Fibroblast of pulmonary artery (primary cell): ENCODE results near the gene MADCAM1.

Experiments
- DNase-seq: peaks from one replicate; pipeline ENCODE4 v3.0.0-alpha.2; 2010; ENCODE audit warnings: low read depth
- H3K4me3 ChIP-seq: replicated peaks from 2 replicates; pipeline ENCODE4 v1.5.1; 2011; ENCODE audit warnings: low read depth, mild to moderate bottlenecking, control low read depth, low read length, moderate library complexity
- TF ChIP-seq, protein P1 (sequence below): IDR thresholded peaks from 2 replicates; pipeline ENCODE4 v1.5.1; 2011; ENCODE audit warnings: mild to moderate bottlenecking, control low read depth, low read length, inconsistent platforms; ENCODE audit errors: missing control alignments

MADCAM1 gene

DNA sequence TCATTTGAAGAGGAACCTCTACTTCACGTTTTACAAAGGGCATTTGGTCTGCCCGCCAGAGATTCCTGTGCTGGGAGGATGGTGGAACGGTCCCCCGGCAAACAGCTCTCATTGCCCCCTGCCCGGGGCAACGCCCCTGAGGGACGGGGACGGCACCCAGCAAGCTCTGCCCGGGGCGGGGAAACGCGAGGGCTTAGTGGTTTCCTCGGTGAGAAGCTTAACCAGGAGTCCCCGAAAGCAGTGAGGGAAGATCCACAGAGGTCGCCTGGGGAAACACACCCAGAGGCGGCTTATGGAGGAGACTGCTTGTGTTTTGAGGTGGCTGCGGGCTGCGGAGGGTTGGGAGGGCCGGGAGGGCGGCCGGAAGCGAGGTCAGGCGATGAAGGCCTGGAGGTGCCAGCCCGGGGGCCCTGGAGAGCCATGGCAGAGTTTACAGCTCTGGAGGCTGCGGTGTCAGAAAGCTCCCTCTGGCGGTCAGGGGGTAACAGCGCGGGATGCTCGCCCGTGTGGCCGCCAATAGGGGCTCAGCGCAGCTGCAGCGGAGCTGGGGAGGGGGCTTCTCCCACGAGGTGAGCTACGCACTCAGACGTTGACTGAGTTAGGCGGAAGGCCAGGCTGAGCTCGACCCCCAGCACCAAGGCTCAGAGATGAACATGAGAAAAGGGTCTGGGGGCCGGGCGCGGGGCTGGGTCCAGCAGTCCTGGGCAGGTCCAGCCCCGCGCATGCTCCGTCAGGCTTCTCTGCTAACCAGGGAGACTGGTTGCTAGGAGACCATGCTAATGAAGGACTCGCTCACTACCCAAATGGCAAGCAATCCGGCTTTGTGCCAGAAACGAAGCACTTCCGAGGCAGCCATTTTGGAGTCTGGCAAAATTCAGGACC lies 10.4 kb downstream of the MADCAM1 start:
- DNase-seq: peak; percentile 100
- H3K4me3 ChIP-seq: peak overlapping the region; percentile 86
- TF ChIP-seq, protein P1, sequence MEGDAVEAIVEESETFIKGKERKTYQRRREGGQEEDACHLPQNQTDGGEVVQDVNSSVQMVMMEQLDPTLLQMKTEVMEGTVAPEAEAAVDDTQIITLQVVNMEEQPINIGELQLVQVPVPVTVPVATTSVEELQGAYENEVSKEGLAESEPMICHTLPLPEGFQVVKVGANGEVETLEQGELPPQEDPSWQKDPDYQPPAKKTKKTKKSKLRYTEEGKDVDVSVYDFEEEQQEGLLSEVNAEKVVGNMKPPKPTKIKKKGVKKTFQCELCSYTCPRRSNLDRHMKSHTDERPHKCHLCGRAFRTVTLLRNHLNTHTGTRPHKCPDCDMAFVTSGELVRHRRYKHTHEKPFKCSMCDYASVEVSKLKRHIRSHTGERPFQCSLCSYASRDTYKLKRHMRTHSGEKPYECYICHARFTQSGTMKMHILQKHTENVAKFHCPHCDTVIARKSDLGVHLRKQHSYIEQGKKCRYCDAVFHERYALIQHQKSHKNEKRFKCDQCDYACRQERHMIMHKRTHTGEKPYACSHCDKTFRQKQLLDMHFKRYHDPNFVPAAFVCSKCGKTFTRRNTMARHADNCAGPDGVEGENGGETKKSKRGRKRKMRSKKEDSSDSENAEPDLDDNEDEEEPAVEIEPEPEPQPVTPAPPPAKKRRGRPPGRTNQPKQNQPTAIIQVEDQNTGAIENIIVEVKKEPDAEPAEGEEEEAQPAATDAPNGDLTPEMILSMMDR: peak; percentile 93

DNA sequence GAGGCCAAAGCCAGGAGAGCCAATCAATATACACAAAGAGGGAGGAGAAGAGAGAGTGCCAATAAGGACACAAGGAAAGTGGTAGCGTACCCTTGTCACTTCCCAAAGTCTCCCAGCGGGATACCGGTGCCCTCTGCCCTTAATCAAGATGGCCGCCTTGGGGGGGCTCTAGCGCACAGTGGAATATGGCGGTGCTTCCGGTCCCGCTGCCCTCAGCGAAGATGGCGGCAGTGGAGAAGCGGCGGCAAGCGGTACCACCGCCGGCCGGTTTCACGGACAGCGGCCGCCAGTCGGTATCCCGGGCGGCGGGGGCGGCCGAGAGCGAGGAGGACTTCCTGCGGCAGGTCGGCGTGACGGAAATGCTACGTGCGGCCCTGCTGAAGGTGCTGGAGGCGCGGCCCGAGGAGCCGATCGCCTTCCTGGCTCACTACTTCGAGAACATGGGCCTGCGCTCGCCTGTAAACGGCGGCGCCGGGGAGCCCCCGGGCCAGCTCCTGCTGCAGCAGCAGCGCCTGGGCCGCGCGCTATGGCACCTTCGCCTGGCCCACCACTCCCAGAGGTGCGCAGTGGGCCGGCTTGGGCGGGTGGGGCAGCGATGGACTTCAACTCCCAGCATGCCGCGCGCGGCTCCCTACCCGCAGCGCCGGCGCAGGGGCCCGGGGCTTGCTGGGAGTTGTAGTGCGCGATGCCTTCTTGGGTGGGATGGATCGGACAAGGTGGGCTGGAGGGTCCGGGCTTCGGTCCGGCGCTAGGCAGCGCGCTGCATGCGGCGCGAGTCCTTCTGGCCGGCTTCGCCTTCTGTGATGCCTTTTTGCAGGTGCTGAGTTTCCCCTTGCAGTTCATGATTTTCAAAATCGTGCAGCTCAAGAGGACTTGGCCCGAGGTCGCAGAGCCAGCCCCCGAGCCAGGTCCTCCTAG lies 11.3 kb downstream of the MADCAM1 start, which contains the start of gene TPGS1:
Gene TPGS1, plus strand, starts transcription at position 212 of the 918 bp plus-strand sequence. Its CDS starts 10 bp downstream, at position 222.
- TF ChIP-seq, protein P1: no peak
- peak within 1 kb of the TSS; percentile 86 for H3K4me3 ChIP-seq
- peak; percentile 65 for DNase-seq

DNA sequence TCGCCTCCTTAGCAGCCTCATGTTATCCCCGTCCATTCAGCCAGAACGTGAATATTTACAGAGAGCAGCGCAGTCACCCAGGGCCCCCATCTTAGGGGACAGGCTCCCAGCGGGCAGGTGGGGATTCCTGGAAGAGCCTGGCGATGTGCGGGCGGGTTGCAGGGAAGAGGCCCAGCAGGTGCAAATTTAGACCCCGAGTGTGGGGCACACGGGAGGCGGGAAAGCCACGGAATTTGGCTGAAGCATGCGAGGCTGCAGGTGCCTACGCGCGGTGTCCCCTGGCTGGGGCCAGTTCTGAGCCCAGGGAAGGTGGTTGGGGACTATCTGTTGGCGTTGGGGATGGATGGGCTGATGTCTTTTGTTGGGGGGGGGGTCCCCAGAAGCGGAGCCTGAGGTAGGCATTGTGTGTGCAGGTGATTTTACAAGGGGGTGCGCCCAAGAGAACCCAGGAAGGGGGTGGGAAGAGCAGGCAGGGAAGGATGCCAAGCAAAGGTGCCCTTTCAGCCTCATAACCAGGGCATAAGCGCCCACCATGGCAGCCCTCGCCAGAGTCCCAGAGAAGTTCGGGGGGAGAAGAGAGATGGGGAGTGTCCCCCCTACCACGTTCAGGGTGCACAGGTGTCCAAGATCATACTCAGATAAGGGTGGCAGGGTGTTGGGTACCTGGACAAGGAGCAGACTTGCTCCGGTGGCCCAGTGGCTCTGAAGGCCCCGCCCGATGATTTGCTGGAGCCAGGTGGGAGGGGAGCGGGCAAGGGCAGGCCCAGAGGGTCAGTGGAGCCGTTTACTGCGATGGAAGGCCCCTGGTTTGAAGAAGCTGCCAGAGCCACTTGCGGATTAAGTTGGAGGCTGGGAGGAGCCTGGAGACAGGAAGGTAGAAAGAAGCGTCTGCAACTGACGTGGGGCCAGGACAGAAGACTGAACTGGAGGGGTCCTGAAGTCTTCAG lies 12.2 kb downstream of the MADCAM1 start:
- TF ChIP-seq, protein P1: no peak
- no peak for DNase-seq

DNA sequence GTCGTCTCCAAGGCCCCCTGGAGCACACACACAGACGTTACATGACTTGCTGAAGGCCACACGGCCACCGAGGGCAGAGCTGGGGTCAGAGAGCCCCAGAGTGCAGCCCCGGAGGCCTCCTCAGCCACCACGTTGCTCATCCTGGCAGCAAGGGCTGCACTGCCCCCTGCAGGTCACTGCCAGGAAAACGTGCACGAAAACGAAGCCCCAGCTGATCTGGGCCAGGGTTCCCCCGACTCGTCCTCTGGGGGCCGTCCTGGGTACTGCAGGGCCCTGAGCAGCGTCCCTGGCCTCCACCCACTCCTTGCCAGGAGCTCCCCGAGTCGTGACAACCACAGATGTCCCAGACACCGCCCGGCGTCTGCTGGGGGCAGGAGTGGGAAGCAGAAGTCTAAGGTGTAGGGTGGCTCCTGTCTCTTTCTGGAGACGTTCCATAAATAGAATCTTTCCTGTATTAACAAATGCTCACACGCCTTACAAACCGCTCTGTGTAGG lies 14.4 kb downstream of the MADCAM1 start:
- TF ChIP-seq, protein P1: peak; percentile 97
- peak; percentile 92 for DNase-seq
- no peak overlapping the region for H3K4me3 ChIP-seq

More for the DNA sequence above, 12.2 kb downstream of the MADCAM1 start:
- peak overlapping the region; percentile 86 for H3K4me3 ChIP-seq

DNA sequence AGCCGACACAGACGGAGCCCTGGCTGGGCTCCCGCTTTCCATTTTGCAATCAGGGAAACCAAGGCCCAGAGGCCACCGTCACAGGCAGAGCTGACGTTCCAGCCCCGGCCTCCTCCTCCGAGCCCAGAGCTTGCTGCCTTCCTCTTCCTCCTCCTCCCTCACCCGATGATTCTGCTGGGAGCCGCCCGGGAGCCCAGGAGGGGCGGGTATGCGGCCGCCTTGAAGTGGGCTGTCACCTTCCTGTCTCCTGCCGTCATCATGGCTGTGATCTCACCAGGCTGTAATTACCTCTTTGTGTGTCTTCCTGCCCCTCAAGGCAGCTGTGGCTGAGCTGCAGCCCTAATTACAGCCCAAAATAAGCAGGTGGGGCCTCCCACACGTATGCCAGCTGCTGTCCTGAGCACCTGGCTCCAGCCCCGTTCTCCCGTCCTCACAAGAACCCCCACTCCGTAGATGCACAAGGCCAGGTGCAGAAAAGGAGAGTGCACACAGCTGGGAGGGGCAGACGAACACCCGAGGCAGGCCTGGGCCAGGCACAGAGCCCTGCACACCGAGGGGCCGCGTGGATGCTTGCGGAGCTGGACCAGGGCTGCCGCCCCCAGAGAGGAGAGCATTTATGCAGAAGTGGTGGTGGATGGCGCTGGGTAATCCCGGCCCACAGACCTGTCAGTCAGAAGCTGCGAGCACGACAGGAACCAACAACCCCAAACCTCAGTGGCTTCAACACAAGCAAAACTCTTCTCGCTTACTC lies 15.0 kb downstream of the MADCAM1 start:
- TF ChIP-seq, protein P1: no peak
- DNase-seq: peak; percentile 72
- H3K4me3 ChIP-seq: no peak overlapping the region
